ENCODE results near the gene KIF16B.
"Not testable (repeated sequence)": the region's sequence is repeated elsewhere in the genome, so short reads cannot be mapped to it uniquely, and the experiment has no call there.

Gene KIF16B

GRCh38 chr20:16245879-16246278, 327.4 kb downstream of the KIF16B start:
- no peak for DNase-seq

- no peak for DNase-seq
These were observed 328.4 kb downstream of the KIF16B start for GRCh38 chr20:16244892-16245291.

- no peak for DNase-seq
These were observed 329.8 kb downstream of the KIF16B start for GRCh38 chr20:16243470-16243869.

- DNase-seq, result no peak
These were observed 331.3 kb downstream of the KIF16B start for GRCh38 chr20:16241911-16242310.

- DNase-seq, result no peak
These were observed 332.9 kb downstream of the KIF16B start for GRCh38 chr20:16240355-16240754.

DNA sequence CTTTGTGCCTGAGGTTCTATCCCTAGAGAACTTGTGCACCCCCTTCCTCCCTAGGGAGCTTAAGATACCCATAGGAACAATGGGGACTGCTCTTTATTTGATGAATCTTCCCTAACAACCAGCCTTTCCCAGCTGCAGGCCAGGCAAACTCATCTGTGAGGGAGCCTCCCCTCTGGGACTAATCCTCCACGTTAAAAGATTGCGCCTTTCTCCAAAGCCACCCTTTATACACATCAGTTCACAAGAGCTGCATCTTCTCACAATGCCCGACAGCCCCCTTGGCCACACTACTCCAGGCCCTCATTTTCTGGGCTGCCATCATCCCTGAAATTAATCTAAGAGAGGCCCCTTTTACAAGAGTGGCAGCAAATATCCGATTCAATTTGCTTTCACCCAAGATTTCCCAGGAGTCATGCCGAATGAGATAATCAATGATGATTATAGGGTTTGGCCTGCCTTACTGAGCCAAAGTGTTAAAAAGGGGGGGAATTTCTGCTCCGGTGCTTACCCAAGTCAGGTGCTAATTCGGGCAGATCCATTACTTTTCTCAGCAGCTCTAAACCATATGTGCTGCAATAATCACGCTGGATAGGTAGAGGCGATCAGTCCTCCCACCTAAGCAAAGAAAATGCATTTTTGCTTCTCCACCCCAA, 336.5 kb downstream of the KIF16B start:
- DNase-seq, result no peak

DNA sequence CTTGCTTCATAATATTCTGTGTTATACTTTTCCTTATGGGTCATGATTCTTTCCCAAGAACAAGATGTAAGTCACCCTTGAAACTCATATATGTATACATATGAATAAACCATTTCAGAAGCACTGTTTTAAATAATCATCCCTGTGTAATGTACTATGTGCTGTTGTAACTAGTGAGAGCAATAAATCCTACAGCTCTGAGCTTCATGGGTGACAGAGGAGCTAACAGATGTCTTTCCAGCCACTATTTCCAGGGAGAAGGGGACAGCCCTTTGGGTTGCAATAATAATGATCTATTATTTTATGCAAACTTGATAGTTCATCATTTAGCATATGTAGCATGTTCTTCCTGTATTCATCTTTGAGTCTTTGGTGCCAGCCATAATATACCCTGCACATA, 342.8 kb downstream of the KIF16B start:
- DNase-seq, result no peak

DNA sequence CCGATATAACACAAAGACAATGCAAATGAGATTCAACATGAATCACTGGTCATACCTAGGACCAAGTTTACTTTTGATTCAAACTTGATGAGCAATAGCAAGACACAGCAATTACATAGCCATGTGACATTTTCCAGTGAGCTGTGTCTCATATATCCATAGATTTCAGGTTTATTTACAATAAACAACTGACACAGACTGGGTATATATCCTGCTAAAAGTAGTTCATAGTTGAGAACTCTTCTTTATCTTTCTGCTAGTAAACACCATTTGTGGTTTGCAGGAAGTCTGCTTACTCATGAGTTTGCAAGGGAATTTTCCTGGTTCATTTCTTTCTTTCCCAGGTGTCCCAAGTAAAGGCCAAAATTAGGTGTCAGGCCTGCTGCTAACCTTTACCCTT, 343.4 kb downstream of the KIF16B start:
- DNase-seq, result no peak

DNA sequence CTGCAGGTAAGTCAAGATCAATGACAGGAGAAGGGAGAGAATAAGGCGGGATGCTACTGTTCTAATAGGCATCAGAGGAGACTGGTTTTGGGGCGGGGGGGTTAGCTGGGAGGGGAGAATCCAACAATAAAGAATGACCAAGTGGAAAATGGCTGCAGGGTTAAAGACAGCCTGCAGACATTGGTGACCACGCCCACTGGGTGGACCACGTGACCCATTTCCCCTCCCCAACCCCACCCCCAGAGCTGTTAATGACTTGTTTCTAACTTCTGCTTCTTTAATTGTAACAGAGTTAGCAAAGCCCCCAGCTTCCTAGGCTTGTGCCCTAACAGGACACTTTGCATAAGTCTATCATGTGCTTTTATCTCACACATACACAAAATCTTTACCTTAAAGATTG, 344.5 kb downstream of the KIF16B start:
- no peak for DNase-seq

DNA sequence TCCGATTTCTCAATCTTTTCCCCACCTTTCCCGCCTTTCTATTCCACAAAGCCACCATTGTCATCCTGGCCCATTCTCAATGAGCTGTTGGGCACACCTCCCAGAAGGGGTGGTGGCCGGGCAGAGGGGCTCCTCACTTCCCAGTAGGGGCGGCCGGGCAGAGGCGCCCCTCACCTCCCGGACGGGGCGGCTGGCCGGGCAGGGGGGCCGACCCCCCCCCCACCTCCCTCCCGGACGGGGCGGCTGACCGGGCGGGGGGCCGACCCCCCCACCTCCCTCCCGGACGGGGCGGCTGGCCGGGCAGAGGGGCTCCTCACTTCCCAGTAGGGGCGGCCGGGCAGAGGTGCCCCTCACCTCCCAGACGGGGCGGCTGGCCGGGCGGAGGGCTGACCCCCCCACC, 346.3 kb downstream of the KIF16B start:
- not testable (repeated sequence) for DNase-seq

DNA sequence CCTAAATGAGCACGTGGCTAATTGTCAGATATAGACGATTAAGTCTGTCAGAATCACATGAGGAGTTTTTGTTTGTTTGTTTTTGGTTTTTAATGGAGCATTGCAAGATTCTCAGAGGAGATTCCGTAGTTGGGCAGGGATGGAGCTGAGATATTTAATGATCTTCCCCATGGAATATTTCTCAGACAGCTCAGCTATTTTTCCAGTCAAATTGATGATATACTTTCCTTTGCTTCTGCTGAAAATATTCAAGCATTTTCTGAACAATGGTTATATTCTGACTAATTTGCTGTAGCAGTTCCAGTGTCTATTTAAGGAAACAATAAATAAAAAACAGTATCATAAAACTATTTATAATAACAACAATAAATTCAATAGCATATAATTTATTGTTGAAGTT, 348.4 kb downstream of the KIF16B start:
- DNase-seq, result no peak

DNA sequence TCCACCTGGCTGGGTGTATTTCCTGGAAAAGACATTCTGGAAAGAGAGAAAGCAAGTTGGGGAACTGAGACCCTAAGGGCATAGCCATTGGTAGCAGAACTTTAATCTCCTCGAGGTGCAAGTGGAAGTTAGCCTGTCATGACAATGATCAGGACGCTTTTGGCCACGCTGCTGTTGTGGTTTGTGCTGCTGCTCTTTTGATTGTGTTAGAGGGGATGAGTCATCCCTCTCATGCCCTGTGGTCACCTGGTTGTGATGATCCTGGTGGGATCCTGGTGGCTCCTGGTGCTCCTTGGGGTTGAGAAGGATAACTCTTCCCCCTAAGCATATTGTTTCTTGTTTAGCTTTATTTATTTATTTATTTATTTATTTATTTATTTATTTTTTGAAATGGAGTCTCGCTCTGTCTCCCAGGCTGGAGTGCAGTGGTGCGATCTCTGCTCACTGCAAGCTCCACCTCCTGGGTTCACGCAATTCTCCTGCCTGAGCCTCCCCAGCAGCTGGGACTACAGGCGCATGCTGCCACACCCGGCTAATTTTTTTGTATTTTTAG, 350.3 kb downstream of the KIF16B start:
- no peak for DNase-seq
